K562 (cell line): Measurements from ENCODE around the gene NEIL1. TPM values are rescaled to one million over a fixed set of nuclear protein-coding genes. Genes with fewer than 3 reads are reported as not detected.

Experiments used
- ATAC-seq: fragments of 200-7000 bp; cut with Tn5 transposase; 3 replicates; pipeline ENCODE4 v1.9.1; 2020; ENCODE audit warnings: moderate library complexity
- BruUV-seq: library from RNA; stranded (reverse); fragments of 400-500 nt; replicated peaks from 2 replicates; lab custom pipeline; 2021; lab: Mats Ljungman, UMichigan
- CTCF ChIA-PET: fragments of 300-600 bp; formaldehyde crosslinking; extraction: SDS; loops from one replicate; lab custom pipeline; 2021; ENCODE audit warnings: low intra/inter-chr PET ratio; lab: Yijun Ruan, JAX
- POLR2A ChIA-PET: fragments of 300-600, 350-650 bp; sonication (Branson Sonifier 250); formaldehyde crosslinking; extraction: SDS; loops from one replicate; lab custom pipeline; 2021; ENCODE audit warnings: antibody characterized with exemption, inconsistent platforms; lab: Yijun Ruan, JAX
- DNase-seq, 4 experiments: peaks; one replicate each; pipeline versions ENCODE4 v3.0.0 to v3.0.0-alpha.2; 2011 to 2018; ENCODE audit warnings: low spot score in 3 of 4, mixed read lengths in 3 of 4; ENCODE audit errors: extremely low read depth in 1 of 4
- FAIRE-seq: peaks from 2 replicates; lab custom pipeline; 2011; peaks lifted over from hg19 to GRCh38; lab: Jason Lieb, UNC
- H2AFZ ChIP-seq: 2 replicates; pipeline ENCODE4 v1.6.0; 2011; ENCODE audit warnings: low read depth, low read length, control low read depth, inconsistent platforms
- H3K27ac ChIP-seq: fragments of 200-600 bp; 3 replicates; pipeline ENCODE4 v1.8.0; 2011; ENCODE audit warnings: low read depth, mild to moderate bottlenecking, control low read depth, inconsistent platforms, low read length, moderate library complexity, mixed read lengths; ENCODE audit errors: extremely low read depth
- H3K27me3 ChIP-seq, 2 experiments: fragments of 300-600 bp in 1 of 2; 2 replicates in 1 of 2; 3 replicates in 1 of 2; pipeline versions ENCODE4 v1.6.0 to v1.8.0; 2011; ENCODE audit warnings: inconsistent platforms in 2 of 2, low read length in 2 of 2, mild to moderate bottlenecking in 1 of 2, mixed read lengths in 1 of 2, moderate library complexity in 1 of 2; ENCODE audit not compliant: control insufficient read depth in 2 of 2, insufficient read depth in 2 of 2
- H3K36me3 ChIP-seq: fragments of 300-600 bp; 3 replicates; pipeline ENCODE4 v1.8.0; 2011; ENCODE audit warnings: mild to moderate bottlenecking, low read length, inconsistent platforms; ENCODE audit not compliant: control insufficient read depth, insufficient read depth
- H3K4me1 ChIP-seq, 2 experiments: fragments of 200-600 bp in 1 of 2; replicated peaks in 1 of 2; 2 replicates in 1 of 2; 3 replicates in 1 of 2; pipeline versions ENCODE4 v1.5.1 to v1.8.0; 2011; ENCODE audit warnings: inconsistent platforms in 2 of 2, low read length in 2 of 2, mild to moderate bottlenecking in 1 of 2, mixed read lengths in 1 of 2, moderate library complexity in 1 of 2; ENCODE audit not compliant: control insufficient read depth in 2 of 2, insufficient read depth in 2 of 2
- H3K4me2 ChIP-seq: 2 replicates; pipeline ENCODE4 v1.6.1; 2011; ENCODE audit warnings: low read length, control low read depth, inconsistent platforms, mixed read lengths; ENCODE audit not compliant: insufficient read depth
- H3K4me3 ChIP-seq: fragments of 200-600 bp; sonication (generic), shearing (Covaris generic); 2 replicates; pipeline ENCODE4 v1.5.1; 2016; ENCODE audit warnings: control low read depth, inconsistent platforms
- H3K79me2 ChIP-seq: fragments of 200-600 bp; 3 replicates; pipeline ENCODE4 v1.8.0; 2011; ENCODE audit warnings: low read length, inconsistent platforms; ENCODE audit not compliant: control insufficient read depth, insufficient read depth
- H3K9ac ChIP-seq, 2 experiments: 2 replicates each; pipeline versions ENCODE4 v1.6.0 to v1.6.1; 2011; ENCODE audit warnings: low read depth in 2 of 2, low read length in 2 of 2, control low read depth in 1 of 2, inconsistent platforms in 1 of 2, mild to moderate bottlenecking in 1 of 2, mixed read lengths in 1 of 2; ENCODE audit not compliant: insufficient read depth in 1 of 2
- H3K9me1 ChIP-seq: one replicate; pipeline ENCODE4 v1.6.0; 2011; ENCODE audit warnings: inconsistent platforms, mild to moderate bottlenecking, low read length, moderate library complexity; ENCODE audit not compliant: control insufficient read depth, insufficient read depth
- H3K9me3 ChIP-seq: replicated peaks from 2 replicates; pipeline ENCODE4 v1.5.1; 2011; ENCODE audit warnings: low read depth, low read length, inconsistent platforms; ENCODE audit not compliant: control insufficient read depth, insufficient read depth
- H4K20me1 ChIP-seq: replicated peaks from 2 replicates; pipeline ENCODE4 v1.6.1; 2011; ENCODE audit warnings: low read length, inconsistent platforms, mixed read lengths; ENCODE audit not compliant: control insufficient read depth, insufficient read depth
- CCNT2 ChIP-seq: IDR thresholded peaks from 2 replicates; pipeline ENCODE4 v1.6.1; 2011; ENCODE audit warnings: borderline replicate concordance, low read depth, mild to moderate bottlenecking, moderate library complexity, mixed read lengths, low read length; ENCODE audit not compliant: insufficient read length; ENCODE audit errors: extremely low read depth
- CEBPB ChIP-seq: fragments of 450-650 bp; IDR thresholded peaks from 2 replicates; pipeline ENCODE4 v1.6.1; 2016; ENCODE audit warnings: missing genetic modification characterization, missing compliant biosample characterization
- MYBL2 ChIP-seq, 2 experiments: fragments of 450-650 bp in 1 of 2; sonication (generic) in 1 of 2; formaldehyde crosslinking in 1 of 2; IDR thresholded peaks; 2 replicates each; pipeline versions ENCODE4 v1.6.1 to v1.8.1; 2017 to 2022; ENCODE audit warnings: borderline replicate concordance in 1 of 2, inconsistent platforms in 1 of 2, low read depth in 1 of 2, mild to moderate bottlenecking in 1 of 2, missing genetic modification reagents in 1 of 2, moderate library complexity in 1 of 2
- RBM25 ChIP-seq: fragments of 200-400 bp; formaldehyde crosslinking; IDR thresholded peaks from 2 replicates; pipeline ENCODE4 v1.6.1; 2018; ENCODE audit warnings: low read length, low read depth, moderate library complexity; ENCODE audit not compliant: severe bottlenecking
- ZNF121 ChIP-seq: sonication (generic); formaldehyde crosslinking; conservative IDR thresholded peaks from 2 replicates; pipeline ENCODE4 v1.8.0; 2022; ENCODE audit warnings: missing genetic modification reagents
- WGBS: fragments of 100-300 bp; shearing (Covaris generic); methylation state at CpG from one replicate; pipeline ENCODE4 v1.1.6; 2016; ENCODE audit warnings: low coverage, mixed read lengths; ENCODE audit not compliant: insufficient coverage; ENCODE audit errors: missing lambda C conversion rate; 5-methylcytosine and 5-hydroxymethylcytosine counted together
- in situ Hi-C: fragments of 300-500 bp; cut with MboI; formaldehyde crosslinking; loops from 4 replicates; pipeline ENCODE4 v1.15.0; 2018; ENCODE audit warnings: inconsistent platforms, mixed read lengths
- intact Hi-C: fragments of 100-400 bp; cut with micrococcal nuclease; formaldehyde crosslinking; loops from 2 replicates; pipeline ENCODE4 v1.14.2; 2022
- polyA plus RNA-seq, 8 experiments: library from polyadenylated mRNA; depleted of rRNA in 4 of 8; stranded (reverse) in 5 of 8; unstranded in 3 of 8; fragments of >200 nt; fragmentation: Nextera tagmentation in 2 of 8; fragmentation: Illumina TruSeq in 1 of 8; extraction: Ambion mirVana in 2 of 8; extraction: Trizol in 1 of 8; gene quantifications; 2 replicates each; pipeline versions ENCODE4 v1.2.1 to v1.2.3, GENCODE V29; 2011 to 2014; ENCODE audit warnings: inconsistent platforms in 1 of 8, missing spikeins in 1 of 8
- total RNA-seq, 7 experiments: library from RNA; depleted of rRNA in 6 of 7; stranded (reverse); fragments of >200 nt in 6 of 7; fragmentation: Illumina TruSeq in 2 of 7; extraction: Trizol in 2 of 7; gene quantifications; 2 replicates each; pipeline versions ENCODE4 v1.2.1 to v1.2.3, GENCODE V29; 2011 to 2021; ENCODE audit warnings: low replicate concordance in 1 of 7
- TF ChIP-seq, protein P1 (sequence below): sonication (generic); formaldehyde crosslinking; IDR thresholded peaks from 2 replicates; pipeline ENCODE4 v1.8.0; 2022; ENCODE audit warnings: mild to moderate bottlenecking, low read depth, missing genetic modification reagents

Gene NEIL1
- total and polyA plus RNA-seq, 9 of the 15 experiments (the other 6 are each of a cell fraction or from before 2014, with no cell fraction given) = 0.14 to 4.3 (median 2.4) TPM

GRCh38 chr15:75369897-75370581, 23.2 kb downstream of the NEIL1 start:
- BruUV-seq = no TSS peak
- no peak overlapping the region for H3K4me3 ChIP-seq
- peak; percentile 19 for FAIRE-seq
- no peak overlapping the region for H2AFZ ChIP-seq
- peak overlapping the region in 1 of 2 experiments; percentile 98; a peak in 1 of 4 replicates for H3K9ac ChIP-seq
- H3K4me1 ChIP-seq = peaks cover 12 to 14% of the 10 kb centered on the region in 2 experiments; a peak in 4 of 5 replicates
- CTCF ChIA-PET = no interaction called here
- intact Hi-C loops (loop anchor here (2.0 kb wide), 2 partner anchors 271 to 313 kb away; partner anchors contain the start of gene IMP3), in situ Hi-C loops (loop anchor here (5.0 kb wide), 1 partner anchor 307 kb away; no protein-coding TSS in a partner anchor)
- H4K20me1 ChIP-seq = peaks cover 10% of the 10 kb centered on the region
- TF ChIP-seq CCNT2 (no peak), RBM25 (peak; percentile 11), CEBPB (tag) (peak; percentile 44), ZNF121 (CRISPR knock-in tag) (peak; percentile 91), MYBL2 (IDR thresholded peaks at IDR 0.05; ENCODE audit: low read depth) (no peak), MYBL2 (CRISPR knock-in tag; IDR thresholded peaks at IDR 0.05; ENCODE audit: borderline replicate concordance) (no peak)
- TF ChIP-seq, protein P1, sequence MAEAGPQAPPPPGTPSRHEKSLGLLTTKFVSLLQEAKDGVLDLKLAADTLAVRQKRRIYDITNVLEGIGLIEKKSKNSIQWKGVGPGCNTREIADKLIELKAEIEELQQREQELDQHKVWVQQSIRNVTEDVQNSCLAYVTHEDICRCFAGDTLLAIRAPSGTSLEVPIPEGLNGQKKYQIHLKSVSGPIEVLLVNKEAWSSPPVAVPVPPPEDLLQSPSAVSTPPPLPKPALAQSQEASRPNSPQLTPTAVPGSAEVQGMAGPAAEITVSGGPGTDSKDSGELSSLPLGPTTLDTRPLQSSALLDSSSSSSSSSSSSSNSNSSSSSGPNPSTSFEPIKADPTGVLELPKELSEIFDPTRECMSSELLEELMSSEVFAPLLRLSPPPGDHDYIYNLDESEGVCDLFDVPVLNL = no peak
- no peak for DNase-seq
- WGBS = 93% methylated on average over 6 of the region's 7 CpGs
- peaks cover 26% of the 10 kb centered on the region for H3K79me2 ChIP-seq
- ATAC-seq = no peak
- POLR2A ChIA-PET = interaction anchor here (0.7 to 2.0 kb wide), 8 partner anchors 9 to 86 kb away, joined by 3 to 6 read pairs (median 3); no protein-coding TSS in a partner anchor
- H3K36me3 ChIP-seq = peaks cover 77% of the 10 kb centered on the region
- no peak overlapping the region for H3K27ac ChIP-seq
- 0 out of 2 replicates have a peak overlapping the region, but pooled peaks have one; percentile 94 for H3K4me2 ChIP-seq
- no peaks in the 10 kb centered on the region for H3K27me3 ChIP-seq
- H3K9me1 ChIP-seq = peaks cover 4% of the 10 kb centered on the region
- H3K9me3 ChIP-seq = no peaks in the 10 kb centered on the region
